ENCODE results near the gene ANAPC10. TPM values are rescaled to one million over a fixed set of nuclear protein-coding genes. Genes with fewer than 3 reads are reported as not detected.

The ANAPC10 gene
- total and polyA plus RNA-seq, 2 donors (not counting 3 experiments of a cell fraction or from before 2014, with no cell fraction given) = 15.7 to 24.0 TPM

- Histone ChIP-seq H3K27me3 (ENCODE audit: control insufficient read depth in 2 of 2, insufficient read depth in 2 of 2, low read length in 2 of 2) (no peaks in the 10 kb centered on the region), H3K9me3 (replicated peaks; ENCODE audit: control insufficient read depth, insufficient read depth, low read length) (no peaks in the 10 kb centered on the region), H2AFZ (ENCODE audit: low read depth, low read length) (no peak overlapping the region), H3K9ac (replicated peaks; ENCODE audit: extremely low read depth, insufficient read depth, low read length) (peak overlapping the region; percentile 4), H3K9me1 (replicated peaks; ENCODE audit: control insufficient read depth, extremely low read depth, insufficient read depth, low read length) (no peaks in the 10 kb centered on the region), H3K79me2 (ENCODE audit: control insufficient read depth, insufficient read depth, low read length) (no peaks in the 10 kb centered on the region), H3K4me3 (replicated peaks in 1 of 3; ENCODE audit: insufficient read depth in 1 of 3, low read depth in 1 of 3, low read length in 3 of 3) (no peak overlapping the region), H4K20me1 (replicated peaks; ENCODE audit: control insufficient read depth, extremely low read depth, insufficient read depth, low read length) (no peaks in the 10 kb centered on the region), H3K27ac (ENCODE audit: insufficient read depth, low read depth, low read length) (peak overlapping the region; percentile 32), H3K36me3 (ENCODE audit: control insufficient read depth in 2 of 2, extremely low read depth in 1 of 2, insufficient read depth in 2 of 2, low read length in 2 of 2) (peaks cover 3 to 12% of the 10 kb centered on the region in 2 experiments), H3K4me1 (ENCODE audit: control insufficient read depth, extremely low read depth, insufficient read depth, low read length) (peaks cover 16% of the 10 kb centered on the region), H3K4me2 (ENCODE audit: insufficient read depth, low read length) (peak overlapping the region; percentile 42)
- BruUV-seq (replicated peaks) = no TSS peak
- dilution Hi-C loops (cut with MboI; ENCODE audit: extremely low pct_ligation_motif_present, low sequenced_read_pairs) = no loop called here
- intact Hi-C loops (cut with micrococcal nuclease) = no loop called here
- ChIA-PET CTCF (interaction anchor here (1.9 kb wide), 1 partner anchor 484 kb away, joined by 6 read pairs; no protein-coding TSS in a partner anchor), POLR2A (no interaction called here)
- peak; percentile 91 for DNase-seq (ENCODE audit: low read depth, low spot score)
- FAIRE-seq = no peak
- TF ChIP-seq GATA2 (IDR thresholded peaks at IDR 0.05; ENCODE audit: insufficient read depth, insufficient read length, low read depth, low read length) (no peak), JUN (IDR thresholded peaks at IDR 0.05; ENCODE audit: borderline replicate concordance, insufficient read depth, insufficient read length, low read depth) (no peak), MAX (IDR thresholded peaks at IDR 0.05; ENCODE audit: insufficient read depth, insufficient read length) (no peak), POLR2AphosphoS5 (IDR thresholded peaks at IDR 0.05; ENCODE audit: insufficient read depth, low read depth, low read length) (no peak), EZH2 (IDR thresholded peaks at IDR 0.05; ENCODE audit: borderline replicate concordance, low read depth, low read length, severe bottlenecking) (no peak), POLR2A (IDR thresholded peaks at IDR 0.05; ENCODE audit: low read depth, low read length) (no peak), FOS (IDR thresholded peaks at IDR 0.05; ENCODE audit: borderline replicate concordance, insufficient read depth, low read length) (no peak), MYC (IDR thresholded peaks at IDR 0.05; ENCODE audit: low read depth, low read length) (no peak)
- TF ChIP-seq, protein P1, sequence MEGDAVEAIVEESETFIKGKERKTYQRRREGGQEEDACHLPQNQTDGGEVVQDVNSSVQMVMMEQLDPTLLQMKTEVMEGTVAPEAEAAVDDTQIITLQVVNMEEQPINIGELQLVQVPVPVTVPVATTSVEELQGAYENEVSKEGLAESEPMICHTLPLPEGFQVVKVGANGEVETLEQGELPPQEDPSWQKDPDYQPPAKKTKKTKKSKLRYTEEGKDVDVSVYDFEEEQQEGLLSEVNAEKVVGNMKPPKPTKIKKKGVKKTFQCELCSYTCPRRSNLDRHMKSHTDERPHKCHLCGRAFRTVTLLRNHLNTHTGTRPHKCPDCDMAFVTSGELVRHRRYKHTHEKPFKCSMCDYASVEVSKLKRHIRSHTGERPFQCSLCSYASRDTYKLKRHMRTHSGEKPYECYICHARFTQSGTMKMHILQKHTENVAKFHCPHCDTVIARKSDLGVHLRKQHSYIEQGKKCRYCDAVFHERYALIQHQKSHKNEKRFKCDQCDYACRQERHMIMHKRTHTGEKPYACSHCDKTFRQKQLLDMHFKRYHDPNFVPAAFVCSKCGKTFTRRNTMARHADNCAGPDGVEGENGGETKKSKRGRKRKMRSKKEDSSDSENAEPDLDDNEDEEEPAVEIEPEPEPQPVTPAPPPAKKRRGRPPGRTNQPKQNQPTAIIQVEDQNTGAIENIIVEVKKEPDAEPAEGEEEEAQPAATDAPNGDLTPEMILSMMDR (IDR thresholded peaks at IDR 0.05; ENCODE audit: extremely low read depth in 1 of 2, insufficient read depth in 1 of 2, low read depth in 1 of 2, low read length in 2 of 2) = no peak
Observed at GRCh38 chr4:145132511-145133098, 34.6 kb upstream of the ANAPC10 start.

Measured in endothelial cell of umbilical vein (primary cell).